ENCODE data around the gene SYTL2.
"Not testable (repeated sequence)": the region's sequence is repeated elsewhere in the genome, so short reads cannot be mapped to it uniquely, and the experiment has no call there.

The SYTL2 gene

DNA sequence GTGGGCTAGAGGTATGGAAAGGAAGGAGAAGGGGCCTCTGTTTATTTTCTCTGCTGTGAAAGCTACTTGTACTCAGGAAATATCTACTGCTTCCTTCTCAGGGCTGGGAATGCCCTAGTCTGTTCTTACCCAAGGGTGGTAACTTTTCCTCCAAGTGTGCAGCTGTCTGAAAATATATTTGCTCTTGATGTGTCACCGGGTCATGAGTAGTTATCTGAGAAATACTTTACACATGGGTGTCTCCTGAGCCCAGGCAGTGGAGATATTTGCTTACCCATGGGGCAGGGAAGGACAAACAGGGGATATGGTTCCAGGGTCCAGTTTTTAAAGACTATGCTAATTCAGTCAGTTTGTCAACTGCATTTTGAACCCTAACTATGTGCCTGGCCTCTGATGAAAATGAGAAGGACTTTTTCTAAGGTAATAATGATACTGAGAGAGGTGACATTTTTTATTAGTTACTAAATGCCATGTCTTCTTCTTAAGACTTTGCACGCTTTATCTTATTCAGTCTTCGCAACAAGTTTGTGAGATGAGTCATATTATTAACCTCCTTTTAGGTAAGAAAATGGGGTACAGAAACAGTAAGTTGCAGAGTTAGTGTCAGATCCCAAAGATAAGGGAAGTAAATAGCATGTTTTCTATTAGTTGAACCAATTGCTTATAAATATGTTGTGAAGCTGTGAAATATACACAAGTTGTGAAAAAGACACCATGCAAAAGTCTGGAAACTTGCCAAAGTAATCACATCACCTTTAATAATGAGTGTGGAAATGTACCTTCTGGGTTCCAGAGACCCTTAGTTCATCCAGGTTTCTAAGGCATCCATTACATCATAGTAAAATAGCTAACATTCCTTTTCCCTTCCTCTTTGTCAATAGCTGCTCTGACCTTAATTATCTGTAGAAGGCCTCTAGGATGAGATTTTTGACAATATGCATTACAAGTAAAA is 22.9 kb downstream of the SYTL2 start:
- DNase-seq, result no peak

DNA sequence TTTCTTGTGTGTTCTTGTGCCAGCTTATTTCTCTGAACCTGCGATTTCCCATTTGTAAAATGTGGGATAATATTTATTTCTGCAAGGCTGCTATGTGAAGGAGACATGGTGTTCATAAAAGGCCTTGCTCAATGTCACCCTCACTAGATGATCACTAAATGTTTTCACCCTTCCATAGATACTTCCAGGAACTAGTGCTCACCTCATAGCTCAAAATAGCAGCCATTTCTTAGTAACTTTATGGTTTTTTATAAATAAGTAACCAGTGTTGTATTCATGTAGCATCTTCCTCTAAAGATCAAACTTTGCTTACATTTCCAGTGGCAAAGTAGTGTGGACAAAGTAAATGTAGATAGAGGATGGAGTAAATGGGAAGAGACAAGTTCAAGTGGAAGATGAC is 23.8 kb downstream of the SYTL2 start:
- no peak for DNase-seq

DNA sequence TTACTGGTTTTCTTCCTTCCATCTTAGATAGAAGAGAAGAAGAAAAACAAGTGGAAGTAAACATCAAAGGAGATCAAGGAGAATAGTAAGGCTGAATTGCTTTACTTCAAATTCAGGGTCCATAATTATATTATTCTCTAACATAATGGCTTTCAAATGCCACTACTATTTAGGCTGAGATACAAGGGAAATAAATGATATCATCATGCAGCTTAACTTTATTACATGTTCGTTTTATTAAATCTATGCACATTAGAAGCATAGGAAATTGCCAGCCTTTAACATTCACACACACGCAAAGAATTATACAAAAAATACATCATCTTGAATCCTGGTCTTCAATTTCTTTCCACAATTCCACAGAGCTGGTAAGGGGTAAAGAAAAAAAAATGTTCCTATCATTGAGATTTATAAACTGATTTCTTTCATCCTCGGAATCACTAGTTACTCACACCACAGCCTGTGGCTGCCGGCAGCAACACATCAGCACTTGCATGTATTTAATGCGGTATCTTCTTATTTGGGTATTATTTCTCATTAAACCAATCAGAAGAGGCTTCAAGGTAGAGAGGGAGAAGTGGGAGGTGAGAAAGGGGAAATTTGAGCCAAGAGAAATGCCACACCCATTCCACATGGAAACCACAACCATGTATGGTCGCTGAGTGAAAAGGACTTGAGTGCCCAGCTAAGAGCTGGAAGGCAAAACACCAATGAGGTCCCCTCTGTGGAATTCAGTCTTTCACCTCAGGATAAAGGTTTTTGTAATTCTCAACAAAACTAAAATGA is 26.3 kb downstream of the SYTL2 start:
- no peak for DNase-seq

- DNase-seq, result no peak
Measured at GRCh38 chr11:85783758-85784157, 27.2 kb downstream of the SYTL2 start.

DNA sequence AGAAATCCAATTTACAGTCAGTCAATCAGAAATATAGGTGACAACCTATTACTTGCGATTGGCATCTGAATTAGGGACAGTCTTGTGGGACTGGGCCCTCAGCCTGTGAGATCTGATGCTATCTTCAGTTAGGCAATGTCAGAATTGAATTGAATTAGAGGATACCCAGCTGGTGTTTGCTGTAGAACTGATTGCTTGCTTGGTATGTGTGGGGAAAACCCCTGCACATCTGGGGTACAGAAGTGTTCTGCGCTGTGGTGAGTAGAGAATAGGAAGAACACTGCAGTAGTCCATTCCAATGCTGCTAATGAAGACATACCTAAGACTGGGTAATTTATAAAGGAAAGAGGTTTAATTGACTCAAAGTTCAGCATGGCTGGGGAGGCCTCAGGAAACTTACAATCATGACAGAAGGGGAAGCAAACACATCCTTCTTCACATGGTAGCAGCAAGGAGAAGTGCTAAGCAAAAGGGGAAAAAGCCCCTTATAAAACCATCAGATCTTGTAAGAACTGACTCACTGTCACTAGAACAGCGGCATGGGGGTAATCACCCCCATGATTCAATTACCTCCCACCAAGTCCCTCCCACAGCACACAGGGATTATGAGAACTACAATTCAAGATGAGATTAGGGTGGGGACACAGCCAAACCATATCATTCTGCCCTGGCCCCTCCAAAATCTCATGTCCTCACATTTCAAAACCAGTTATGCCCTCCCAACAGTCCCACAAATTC is 30.0 kb downstream of the SYTL2 start:
- DNase-seq, result not testable (repeated sequence)

- no peak for DNase-seq
Measured at GRCh38 chr11:85779956-85780640, 30.8 kb downstream of the SYTL2 start.

- not testable (repeated sequence) for DNase-seq
Measured at GRCh38 chr11:85777603-85777972, 33.4 kb downstream of the SYTL2 start.

DNA sequence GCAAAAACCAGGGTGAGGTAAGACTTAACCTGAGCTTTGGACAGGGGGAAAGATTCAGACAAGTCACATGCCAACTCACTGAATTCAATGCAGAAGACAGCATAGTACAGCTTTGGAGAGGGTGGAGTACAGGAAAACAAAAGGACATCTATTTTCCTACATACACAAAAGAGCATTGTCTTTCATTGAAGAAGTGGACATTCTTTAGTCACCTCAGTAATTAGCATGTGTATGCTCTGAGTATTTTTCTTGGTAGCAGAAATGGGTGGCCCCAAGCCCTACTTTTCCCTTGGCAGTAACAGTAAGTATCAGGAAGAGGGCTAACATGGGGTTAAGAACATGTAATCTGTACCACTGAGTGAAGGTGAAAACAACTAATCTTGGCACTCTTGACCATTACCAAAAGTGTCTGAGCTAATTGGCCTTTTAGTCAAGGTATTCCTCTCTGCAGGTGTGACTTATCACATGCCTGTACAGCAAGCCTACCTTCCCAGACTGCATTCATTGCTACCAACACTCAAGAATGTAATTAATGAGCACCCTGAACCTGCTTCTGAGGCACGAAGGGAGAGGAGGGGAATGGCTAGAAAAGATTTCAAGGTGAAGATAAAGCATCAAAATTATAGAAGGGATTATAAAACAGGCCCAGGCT is 33.9 kb downstream of the SYTL2 start:
- no peak for DNase-seq

- no peak for DNase-seq
Measured at GRCh38 chr11:85774256-85775101, 36.5 kb downstream of the SYTL2 start.

- no peak for DNase-seq
Measured at GRCh38 chr11:85772695-85773094, 38.2 kb downstream of the SYTL2 start.

DNA sequence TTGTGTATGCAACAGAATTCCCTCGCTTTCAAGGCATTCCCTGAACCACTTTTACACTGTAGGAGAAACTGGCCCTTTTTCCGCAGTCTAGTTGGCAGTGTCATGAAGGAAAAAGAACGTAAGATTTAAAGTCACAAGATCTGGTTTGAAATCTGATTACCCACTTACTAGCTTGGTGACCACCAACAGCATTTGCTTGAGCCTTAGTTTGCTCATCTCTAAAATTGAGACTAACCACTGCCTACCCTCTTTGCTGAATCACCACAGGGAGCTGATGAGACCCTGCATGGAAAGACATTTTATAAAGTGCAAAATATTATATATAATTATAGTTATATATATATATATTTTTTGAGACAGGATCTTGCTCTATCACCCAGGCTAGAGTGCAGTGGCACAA is 39.4 kb downstream of the SYTL2 start:
- no peak for DNase-seq

GRCh38 chr11:85769771-85770170 is 41.2 kb downstream of the SYTL2 start:
- DNase-seq, result no peak

DNA sequence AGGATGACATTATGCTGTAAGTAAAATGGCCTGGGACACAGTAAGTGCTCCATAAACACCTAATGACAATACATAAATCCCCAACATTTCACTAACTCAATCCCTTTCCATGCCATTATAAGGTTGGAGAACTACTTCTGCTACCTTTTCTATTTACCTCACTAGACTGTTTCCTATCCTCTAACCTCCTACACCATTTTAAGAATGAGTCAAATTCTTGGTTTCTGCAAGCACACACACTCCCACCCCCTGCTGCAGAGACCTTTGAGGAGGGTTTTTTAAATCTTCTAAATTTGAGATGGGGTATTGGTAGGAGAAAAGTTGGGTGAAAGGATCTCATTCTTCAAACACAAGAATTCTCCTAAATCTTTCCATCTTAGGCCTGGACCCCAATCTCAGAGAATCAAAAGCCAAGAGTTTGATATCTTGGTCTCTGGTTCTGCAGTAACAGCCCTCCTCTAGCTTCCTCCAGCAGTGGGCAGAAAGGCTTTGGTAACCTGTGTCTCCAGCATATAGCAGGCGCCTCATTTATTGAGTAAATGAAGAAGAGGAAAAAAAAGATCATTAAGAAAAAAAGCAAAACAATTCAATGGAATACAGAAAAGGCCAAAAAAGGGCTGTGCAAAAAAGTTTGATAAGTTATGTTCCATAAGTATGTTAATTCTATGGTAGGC is 42.3 kb downstream of the SYTL2 start:
- no peak for DNase-seq

DNA sequence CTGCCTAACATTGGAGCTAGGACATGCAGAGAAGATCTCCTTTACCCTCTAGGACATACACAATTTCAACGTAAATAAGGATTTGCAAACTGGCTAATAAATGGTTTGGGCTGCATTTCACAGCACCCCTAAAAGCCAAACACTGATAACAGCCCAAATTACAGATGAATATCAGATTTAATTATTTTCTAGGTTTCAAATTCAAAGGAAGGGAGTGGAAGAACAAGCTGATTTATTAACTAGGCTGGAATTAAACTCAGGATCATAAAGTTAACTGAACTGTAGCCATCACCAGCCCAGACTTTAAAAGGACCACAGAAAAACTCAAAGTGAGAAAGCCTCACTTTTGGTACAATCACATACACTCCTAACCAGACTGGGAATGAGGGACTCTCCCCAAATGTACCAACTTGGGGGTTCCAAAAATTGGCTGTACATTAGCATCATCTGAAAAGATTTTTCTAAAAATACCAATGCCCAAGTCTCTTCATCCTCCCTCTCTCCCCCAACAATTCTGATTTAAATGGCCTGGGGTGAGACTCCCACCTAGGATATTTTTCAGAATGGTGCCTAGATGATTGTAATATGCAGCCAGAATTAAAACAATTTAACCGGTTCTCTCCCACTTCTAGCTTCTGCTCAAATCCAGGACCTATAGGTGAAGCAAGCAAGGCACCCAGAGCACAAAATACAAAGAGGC is 43.5 kb downstream of the SYTL2 start:
- no peak for DNase-seq

GRCh38 chr11:85766721-85767161 is 44.2 kb downstream of the SYTL2 start:
- no peak for DNase-seq

DNA sequence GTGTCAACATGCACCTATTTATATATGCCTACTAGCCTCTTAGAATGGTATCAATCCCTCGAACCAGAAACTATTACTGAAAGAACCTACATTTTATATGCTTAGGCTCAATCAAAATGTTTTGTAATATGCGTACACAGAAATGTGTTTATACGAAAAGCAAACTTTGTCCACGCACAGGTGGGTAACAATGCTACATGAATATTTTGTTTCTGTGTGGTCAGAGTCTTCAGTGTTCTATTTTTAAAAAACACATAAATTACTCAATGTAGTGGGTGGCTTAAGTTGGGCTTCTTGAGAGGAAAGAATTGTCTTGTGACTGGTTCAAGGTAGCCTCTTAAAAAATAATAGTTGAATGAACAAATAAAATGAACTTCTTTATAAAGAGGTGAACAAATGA is 46.1 kb downstream of the SYTL2 start:
- no peak for DNase-seq

- no peak for DNase-seq
Measured at GRCh38 chr11:85762226-85762625, 48.7 kb downstream of the SYTL2 start.

- no peak for DNase-seq
Measured at GRCh38 chr11:85759915-85760314, 51.0 kb downstream of the SYTL2 start.

GRCh38 chr11:85758480-85759039 is 52.4 kb downstream of the SYTL2 start:
- DNase-seq, result no peak

DNA sequence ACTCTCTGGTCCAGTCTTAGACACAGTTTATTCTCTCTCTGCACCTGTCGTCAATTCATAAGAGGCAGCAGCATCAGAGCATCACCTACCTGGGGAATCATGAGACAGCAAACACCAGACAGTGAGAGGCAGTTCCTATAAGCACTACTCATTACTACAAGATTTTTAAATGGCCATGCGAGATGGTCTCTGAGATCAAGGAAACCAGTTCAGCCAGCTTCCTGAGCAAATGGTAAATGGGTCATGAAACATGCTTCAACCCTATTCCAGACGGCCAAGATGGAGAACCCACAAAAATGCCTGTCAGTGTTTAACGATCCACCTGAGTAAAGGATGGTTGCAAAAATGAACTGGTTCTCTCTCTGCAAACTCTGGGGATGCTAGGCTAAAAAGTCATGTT is 52.9 kb downstream of the SYTL2 start:
- DNase-seq, result no peak
